ENCODE data around the gene MACROD2. TPM values are rescaled to one million over a fixed set of nuclear protein-coding genes. Genes with fewer than 3 reads are reported as not detected.

Gene MACROD2
- total and polyA plus RNA-seq, 2 experiments from 2014 or later: 2.8 to 4.3 TPM

DNA sequence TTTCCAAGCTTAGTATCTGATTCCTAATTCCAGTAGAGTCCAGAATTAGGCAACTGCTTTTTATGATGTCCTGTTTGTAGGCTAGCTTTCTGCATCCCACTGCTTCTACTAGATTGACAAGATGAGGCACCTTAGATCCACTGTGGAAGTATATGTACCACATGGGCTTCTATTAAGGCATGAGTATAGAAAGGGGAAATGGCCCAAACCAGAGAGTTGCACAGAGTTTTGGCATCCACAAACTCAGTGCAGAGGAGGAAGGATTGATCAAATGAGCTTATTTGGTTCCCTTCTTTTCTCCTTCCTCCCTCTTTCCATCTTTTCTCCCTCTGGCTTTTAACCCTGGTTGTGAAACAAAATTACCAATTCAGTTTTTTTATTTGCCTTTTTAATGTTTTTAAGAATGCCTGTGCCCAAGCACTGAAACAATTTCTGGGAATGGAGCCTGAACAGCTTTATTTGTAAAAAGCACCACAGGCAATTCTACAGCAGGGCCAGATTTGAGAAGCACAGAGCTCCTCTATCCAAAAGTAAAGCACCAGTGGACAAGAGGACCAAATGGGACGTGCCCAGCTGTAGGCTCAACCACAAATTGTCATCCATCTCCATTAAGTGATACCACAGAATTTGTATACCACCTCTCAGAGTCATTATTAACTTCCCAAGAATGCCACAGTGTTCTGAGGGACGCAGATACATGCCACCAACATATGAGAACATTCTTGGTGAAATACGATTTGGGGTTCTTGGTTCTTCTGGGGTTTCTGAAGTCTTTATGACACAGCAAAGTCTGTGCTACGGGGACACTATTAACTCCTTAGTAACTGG, 1608.9 kb downstream of the MACROD2 start:
- Mint-ChIP-seq H3K9me3 (no peaks in the 10 kb centered on the region), H3K4me3 (no peak overlapping the region), H3K27me3 (ENCODE audit: insufficient read depth, low read depth, poor library complexity) (no peaks in the 10 kb centered on the region), H3K4me1 (no peaks in the 10 kb centered on the region), H3K36me3 (ENCODE audit: low read depth) (no peaks in the 10 kb centered on the region), H3K27ac (no peak overlapping the region)
- H3K79me2 ChIP-seq (replicated peaks; ENCODE audit: insufficient read depth): no peaks in the 10 kb centered on the region
- no peaks in the 10 kb centered on the region for H3F3A ChIP-seq (replicated peaks; ENCODE audit: low read depth)
- ATAC-seq (no peak), DNase-seq (ENCODE audit: low spot score) (no peak)
- peaks cover 3% of the 10 kb centered on the region; the same call in 1 of the 2 replicates for H3K9me2 ChIP-seq (ENCODE audit: insufficient read depth)
- no peaks in the 10 kb centered on the region for H4K20me1 ChIP-seq (replicated peaks; ENCODE audit: insufficient read depth)
- TF ChIP-seq NANOG (IDR thresholded peaks at IDR 0.05; ENCODE audit: borderline replicate concordance) (no peak), ZNF331 (CRISPR knock-in tag; IDR thresholded peaks at IDR 0.05; ENCODE audit: low read depth) (no peak), POLR2AphosphoS5 (IDR thresholded peaks at IDR 0.05; ENCODE audit: low read depth) (no peak), ZNF114 (CRISPR knock-in tag; IDR thresholded peaks at IDR 0.05) (no peak)
- TF ChIP-seq, protein P1, sequence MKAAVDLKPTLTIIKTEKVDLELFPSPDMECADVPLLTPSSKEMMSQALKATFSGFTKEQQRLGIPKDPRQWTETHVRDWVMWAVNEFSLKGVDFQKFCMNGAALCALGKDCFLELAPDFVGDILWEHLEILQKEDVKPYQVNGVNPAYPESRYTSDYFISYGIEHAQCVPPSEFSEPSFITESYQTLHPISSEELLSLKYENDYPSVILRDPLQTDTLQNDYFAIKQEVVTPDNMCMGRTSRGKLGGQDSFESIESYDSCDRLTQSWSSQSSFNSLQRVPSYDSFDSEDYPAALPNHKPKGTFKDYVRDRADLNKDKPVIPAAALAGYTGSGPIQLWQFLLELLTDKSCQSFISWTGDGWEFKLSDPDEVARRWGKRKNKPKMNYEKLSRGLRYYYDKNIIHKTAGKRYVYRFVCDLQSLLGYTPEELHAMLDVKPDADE (IDR thresholded peaks at IDR 0.05): no peak
- TF ChIP-seq, protein P2, sequence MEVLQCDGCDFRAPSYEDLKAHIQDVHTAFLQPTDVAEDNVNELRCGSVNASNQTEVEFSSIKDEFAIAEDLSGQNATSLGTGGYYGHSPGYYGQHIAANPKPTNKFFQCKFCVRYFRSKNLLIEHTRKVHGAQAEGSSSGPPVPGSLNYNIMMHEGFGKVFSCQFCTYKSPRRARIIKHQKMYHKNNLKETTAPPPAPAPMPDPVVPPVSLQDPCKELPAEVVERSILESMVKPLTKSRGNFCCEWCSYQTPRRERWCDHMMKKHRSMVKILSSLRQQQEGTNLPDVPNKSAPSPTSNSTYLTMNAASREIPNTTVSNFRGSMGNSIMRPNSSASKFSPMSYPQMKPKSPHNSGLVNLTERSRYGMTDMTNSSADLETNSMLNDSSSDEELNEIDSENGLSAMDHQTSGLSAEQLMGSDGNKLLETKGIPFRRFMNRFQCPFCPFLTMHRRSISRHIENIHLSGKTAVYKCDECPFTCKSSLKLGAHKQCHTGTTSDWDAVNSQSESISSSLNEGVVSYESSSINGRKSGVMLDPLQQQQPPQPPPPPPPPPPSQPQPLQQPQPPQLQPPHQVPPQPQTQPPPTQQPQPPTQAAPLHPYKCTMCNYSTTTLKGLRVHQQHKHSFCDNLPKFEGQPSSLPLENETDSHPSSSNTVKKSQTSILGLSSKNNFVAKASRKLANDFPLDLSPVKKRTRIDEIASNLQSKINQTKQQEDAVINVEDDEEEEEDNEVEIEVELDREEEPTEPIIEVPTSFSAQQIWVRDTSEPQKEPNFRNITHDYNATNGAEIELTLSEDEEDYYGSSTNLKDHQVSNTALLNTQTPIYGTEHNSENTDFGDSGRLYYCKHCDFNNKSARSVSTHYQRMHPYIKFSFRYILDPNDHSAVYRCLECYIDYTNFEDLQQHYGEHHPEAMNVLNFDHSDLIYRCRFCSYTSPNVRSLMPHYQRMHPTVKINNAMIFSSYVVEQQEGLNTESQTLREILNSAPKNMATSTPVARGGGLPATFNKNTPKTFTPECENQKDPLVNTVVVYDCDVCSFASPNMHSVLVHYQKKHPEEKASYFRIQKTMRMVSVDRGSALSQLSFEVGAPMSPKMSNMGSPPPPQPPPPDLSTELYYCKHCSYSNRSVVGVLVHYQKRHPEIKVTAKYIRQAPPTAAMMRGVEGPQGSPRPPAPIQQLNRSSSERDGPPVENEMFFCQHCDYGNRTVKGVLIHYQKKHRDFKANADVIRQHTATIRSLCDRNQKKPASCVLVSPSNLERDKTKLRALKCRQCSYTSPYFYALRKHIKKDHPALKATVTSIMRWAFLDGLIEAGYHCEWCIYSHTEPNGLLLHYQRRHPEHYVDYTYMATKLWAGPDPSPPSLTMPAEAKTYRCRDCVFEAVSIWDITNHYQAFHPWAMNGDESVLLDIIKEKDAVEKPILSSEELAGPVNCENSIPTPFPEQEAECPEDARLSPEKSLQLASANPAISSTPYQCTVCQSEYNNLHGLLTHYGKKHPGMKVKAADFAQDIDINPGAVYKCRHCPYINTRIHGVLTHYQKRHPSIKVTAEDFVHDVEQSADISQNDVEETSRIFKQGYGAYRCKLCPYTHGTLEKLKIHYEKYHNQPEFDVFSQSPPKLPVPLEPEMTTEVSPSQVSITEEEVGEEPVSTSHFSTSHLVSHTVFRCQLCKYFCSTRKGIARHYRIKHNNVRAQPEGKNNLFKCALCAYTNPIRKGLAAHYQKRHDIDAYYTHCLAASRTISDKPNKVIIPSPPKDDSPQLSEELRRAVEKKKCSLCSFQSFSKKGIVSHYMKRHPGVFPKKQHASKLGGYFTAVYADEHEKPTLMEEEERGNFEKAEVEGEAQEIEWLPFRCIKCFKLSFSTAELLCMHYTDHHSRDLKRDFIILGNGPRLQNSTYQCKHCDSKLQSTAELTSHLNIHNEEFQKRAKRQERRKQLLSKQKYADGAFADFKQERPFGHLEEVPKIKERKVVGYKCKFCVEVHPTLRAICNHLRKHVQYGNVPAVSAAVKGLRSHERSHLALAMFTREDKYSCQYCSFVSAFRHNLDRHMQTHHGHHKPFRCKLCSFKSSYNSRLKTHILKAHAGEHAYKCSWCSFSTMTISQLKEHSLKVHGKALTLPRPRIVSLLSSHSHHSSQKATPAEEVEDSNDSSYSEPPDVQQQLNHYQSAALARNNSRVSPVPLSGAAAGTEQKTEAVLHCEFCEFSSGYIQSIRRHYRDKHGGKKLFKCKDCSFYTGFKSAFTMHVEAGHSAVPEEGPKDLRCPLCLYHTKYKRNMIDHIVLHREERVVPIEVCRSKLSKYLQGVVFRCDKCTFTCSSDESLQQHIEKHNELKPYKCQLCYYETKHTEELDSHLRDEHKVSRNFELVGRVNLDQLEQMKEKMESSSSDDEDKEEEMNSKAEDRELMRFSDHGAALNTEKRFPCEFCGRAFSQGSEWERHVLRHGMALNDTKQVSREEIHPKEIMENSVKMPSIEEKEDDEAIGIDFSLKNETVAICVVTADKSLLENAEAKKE (CRISPR knock-in tag; IDR thresholded peaks at IDR 0.05): no peak
- H3K4me2 ChIP-seq: no peak overlapping the region
- no peaks in the 10 kb centered on the region for H3K4me1 ChIP-seq (ENCODE audit: insufficient read depth)
- H3K36me3 ChIP-seq (ENCODE audit: insufficient read depth): no peaks in the 10 kb centered on the region
- H3K27me3 ChIP-seq (ENCODE audit: insufficient read depth): no peaks in the 10 kb centered on the region
- no peak overlapping the region for H2AFZ ChIP-seq
- no peak overlapping the region for H3K4me3 ChIP-seq
- H3K27ac ChIP-seq (ENCODE audit: low read depth): no peak overlapping the region

Data from GM23338 (cell line).